H1 (cell line): ENCODE measurements around the gene HEXIM2.

Source experiments
- ASH2L ChIP-seq: fragments of 200-600, 300-600 bp; sonication (generic); IDR thresholded peaks from one replicate; pipeline ENCODE4 v1.7.1; 2017; ENCODE audit warnings: low read length
- BCL11A ChIP-seq, 2 experiments: IDR thresholded peaks; one replicate each; pipeline ENCODE4 v1.6.1; 2011; ENCODE audit warnings: low read depth in 2 of 2, low read length in 2 of 2, mild to moderate bottlenecking in 2 of 2
- CEBPB ChIP-seq: IDR thresholded peaks from 2 replicates; pipeline ENCODE4 v1.6.1; 2012; ENCODE audit warnings: low read depth, low read length
- CTCF ChIP-seq, 3 experiments: IDR thresholded peaks; 1 replicate in 2 of 3; 2 replicates in 1 of 3; pipeline versions ENCODE4 v1.5.1 to v1.6.1; 2011; ENCODE audit warnings: low read length in 3 of 3, mild to moderate bottlenecking in 3 of 3, inconsistent platforms in 2 of 3, low read depth in 1 of 3, moderate library complexity in 1 of 3; ENCODE audit not compliant: insufficient read depth in 1 of 3; ENCODE audit errors: control extremely low read depth in 1 of 3
- EGR1 ChIP-seq: IDR thresholded peaks from 2 replicates; pipeline ENCODE4 v1.6.1; 2011; ENCODE audit warnings: low read depth, low read length, borderline replicate concordance
- EP300 ChIP-seq, 2 experiments: IDR thresholded peaks; 1 replicate in 1 of 2; 2 replicates in 1 of 2; pipeline ENCODE4 v1.6.1; 2011 to 2012; ENCODE audit warnings: low read depth in 2 of 2, low read length in 2 of 2, mild to moderate bottlenecking in 2 of 2, borderline replicate concordance in 1 of 2, inconsistent platforms in 1 of 2, moderate library complexity in 1 of 2
- MAX ChIP-seq: IDR thresholded peaks from 2 replicates; pipeline ENCODE4 v1.6.1; 2012; ENCODE audit warnings: inconsistent platforms
- POLR2A ChIP-seq, 2 experiments: IDR thresholded peaks; 1 replicate in 1 of 2; 2 replicates in 1 of 2; pipeline ENCODE4 v1.6.1; 2011; ENCODE audit warnings: low read depth in 2 of 2, low read length in 2 of 2, mild to moderate bottlenecking in 2 of 2; ENCODE audit errors: control extremely low read depth in 1 of 2
- POLR2AphosphoS5 ChIP-seq: IDR thresholded peaks from 2 replicates; pipeline ENCODE4 v1.6.1; 2011; ENCODE audit warnings: low read depth, low read length

- TF ChIP-seq POLR2A (IDR thresholded peaks at IDR 0.05; ENCODE audit: control extremely low read depth in 1 of 2, low read depth in 2 of 2, low read length in 2 of 2) (no peak), EGR1 (no peak), CTCF (IDR thresholded peaks at IDR 0.05; ENCODE audit: control extremely low read depth in 1 of 3, insufficient read depth in 1 of 3, low read depth in 1 of 3, low read length in 3 of 3) (no peak), POLR2AphosphoS5 (no peak), CEBPB (no peak), ASH2L (no peak), EP300 (IDR thresholded peaks at IDR 0.05; ENCODE audit: borderline replicate concordance in 1 of 2, low read depth in 2 of 2, low read length in 2 of 2) (no peak), MAX (no peak), BCL11A (IDR thresholded peaks at IDR 0.05; ENCODE audit: low read depth in 2 of 2, low read length in 2 of 2) (no peak)
These were observed 36.2 kb upstream of the HEXIM2 start for GRCh38 chr17:45125509-45125908.
